Hippocampal formation (tissue), 2 donors: ENCODE measurements around the gene PLCG2.

Source experiments
- DNase-seq, 2 donors: peaks; one replicate each; lab custom pipeline; 2025; lab: John Stamatoyannopoulos, UW

Gene PLCG2

GRCh38 chr16:81843683-81844082 is 64.6 kb downstream of the PLCG2 start:
- DNase-seq = no peak

- no peak for DNase-seq
These were observed 67.0 kb downstream of the PLCG2 start for GRCh38 chr16:81846105-81846504.

GRCh38 chr16:81848306-81848853 is 69.3 kb downstream of the PLCG2 start:
- DNase-seq = no peak

GRCh38 chr16:81850197-81850944 is 71.3 kb downstream of the PLCG2 start:
- DNase-seq = no peak

- no peak for DNase-seq
These were observed 73.3 kb downstream of the PLCG2 start for GRCh38 chr16:81852347-81852746.

- DNase-seq = no peak
These were observed 76.6 kb downstream of the PLCG2 start for GRCh38 chr16:81855552-81856153.

GRCh38 chr16:81860287-81861266 is 81.5 kb downstream of the PLCG2 start:
- DNase-seq = no peak

GRCh38 chr16:81861503-81861902 is 82.4 kb downstream of the PLCG2 start:
- DNase-seq = no peak

- DNase-seq = no peak
These were observed 82.8 kb downstream of the PLCG2 start for GRCh38 chr16:81861915-81862314.

GRCh38 chr16:81863630-81864352 is 84.7 kb downstream of the PLCG2 start:
- DNase-seq = no peak

- no peak for DNase-seq
These were observed 85.7 kb downstream of the PLCG2 start for GRCh38 chr16:81864646-81865382.

- DNase-seq = peak in 1 of 2 donors; percentile 7
These were observed 87.8 kb downstream of the PLCG2 start for GRCh38 chr16:81866820-81867440.

GRCh38 chr16:81868057-81868748 is 89.1 kb downstream of the PLCG2 start:
- no peak for DNase-seq

- no peak for DNase-seq
These were observed 90.2 kb downstream of the PLCG2 start for GRCh38 chr16:81869326-81869725.

- DNase-seq = no peak
These were observed 94.1 kb downstream of the PLCG2 start for GRCh38 chr16:81873206-81873605.

GRCh38 chr16:81873843-81874752 is 95.0 kb downstream of the PLCG2 start:
- no peak for DNase-seq

- no peak for DNase-seq
These were observed 96.4 kb downstream of the PLCG2 start for GRCh38 chr16:81875461-81875860.

- no peak for DNase-seq
These were observed 97.3 kb downstream of the PLCG2 start for GRCh38 chr16:81876273-81876900.
